GM18861 (cell line): Measurements from ENCODE around the gene SERTAD1.

ENCODE experiments used
- ATAC-seq: cut with Tn5 transposase; IDR thresholded peaks from one replicate; pipeline ENCODE4 v1.9.1; 2021; ENCODE audit not compliant: unreplicated experiment

SERTAD1 gene

DNA sequence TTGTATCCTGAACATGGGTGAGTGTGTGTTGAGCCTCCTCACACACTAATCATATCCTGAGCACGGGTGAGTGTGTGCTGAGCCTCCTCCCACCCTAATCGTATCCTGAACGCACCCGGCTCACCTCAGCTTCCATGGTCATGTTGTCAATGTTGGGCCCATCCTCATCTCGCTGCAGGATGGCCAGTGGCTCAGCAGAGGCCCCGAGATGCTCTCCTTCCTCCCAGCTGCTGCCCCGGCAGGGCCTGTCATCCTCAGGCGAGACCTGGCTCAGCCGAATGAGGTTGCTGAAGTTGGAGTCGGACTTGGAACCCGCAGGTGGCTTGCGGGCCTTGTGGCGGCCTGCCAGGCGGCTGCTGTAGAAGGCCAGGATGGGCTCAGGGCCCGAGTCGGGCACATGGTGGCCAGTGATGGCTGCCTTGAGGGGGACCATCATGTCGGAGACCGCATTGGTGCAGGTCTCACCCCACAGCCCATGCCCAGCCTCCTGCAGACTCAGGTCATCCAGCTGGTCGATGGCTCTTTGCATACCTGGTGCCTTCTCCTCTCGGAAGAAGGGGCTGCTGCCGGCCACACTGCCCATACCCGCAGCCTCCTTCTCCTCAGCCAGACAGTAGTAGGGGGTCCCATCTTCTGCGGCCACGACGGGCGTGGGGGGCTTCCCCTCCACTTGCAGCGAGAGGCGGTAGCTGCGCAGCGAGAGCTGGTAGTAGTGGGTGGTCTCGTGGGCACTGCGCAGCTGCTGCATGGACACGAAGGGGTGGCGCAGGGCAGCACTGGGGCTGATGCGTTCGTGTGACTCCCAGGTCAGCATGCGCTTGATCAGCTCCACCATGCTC, 45.4 kb downstream of the SERTAD1 start:
- no peak for ATAC-seq

DNA sequence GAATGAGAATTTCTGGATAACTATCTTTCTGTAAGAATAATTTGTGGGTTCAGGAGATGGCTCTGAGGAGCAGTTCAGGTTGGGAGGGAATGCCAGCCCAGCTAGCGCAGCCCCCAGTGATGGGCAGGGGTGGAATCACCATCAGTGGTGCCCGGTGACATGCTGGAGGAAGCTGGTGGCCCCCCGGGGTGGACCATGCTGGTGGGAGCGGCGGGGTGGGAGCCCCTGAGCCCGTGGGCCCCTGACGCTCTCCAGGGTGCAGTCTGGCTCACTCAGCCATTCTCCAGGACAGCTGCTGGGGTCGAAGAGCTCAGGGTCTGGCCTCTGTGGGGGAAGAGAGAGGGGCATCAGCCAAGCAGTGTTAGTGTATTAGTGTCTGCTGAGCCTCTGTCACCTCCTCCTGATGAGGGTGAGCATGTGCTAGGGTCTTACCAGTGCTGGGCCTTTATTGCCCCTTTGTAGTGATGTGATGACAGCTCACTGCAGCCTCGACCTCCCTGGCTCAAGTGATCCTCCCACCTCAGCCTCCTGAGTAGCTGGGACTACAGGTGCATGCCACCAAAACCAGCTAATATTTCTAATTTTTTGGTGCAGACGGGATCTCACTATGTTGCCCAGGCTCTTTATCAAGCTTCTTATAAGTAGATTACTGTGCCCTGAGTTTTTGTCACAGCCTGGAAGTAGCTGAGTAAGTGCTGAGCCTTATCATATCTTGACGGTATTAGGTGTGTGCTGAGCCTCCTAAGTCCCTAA, 46.2 kb downstream of the SERTAD1 start:
- no peak for ATAC-seq

DNA sequence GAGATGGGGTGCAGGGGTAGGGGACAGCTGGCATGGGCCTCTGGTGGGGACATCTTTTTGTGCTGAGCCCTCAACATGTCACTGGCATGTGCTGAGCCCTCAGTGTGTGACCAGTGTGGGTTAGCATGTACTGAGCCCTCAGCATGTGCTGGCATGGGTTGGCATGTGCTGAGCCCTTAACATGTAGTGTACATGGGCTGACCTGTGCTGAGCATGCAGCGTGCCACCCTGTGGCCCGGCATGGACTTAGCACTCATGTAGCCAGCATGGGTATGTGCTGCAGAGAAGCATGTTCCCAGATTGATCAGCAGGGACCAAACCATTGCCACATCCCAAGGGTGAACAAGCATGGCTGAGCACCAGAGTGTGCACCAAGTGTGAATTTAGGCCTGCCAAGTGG, 47.3 kb downstream of the SERTAD1 start:
- no peak for ATAC-seq

DNA sequence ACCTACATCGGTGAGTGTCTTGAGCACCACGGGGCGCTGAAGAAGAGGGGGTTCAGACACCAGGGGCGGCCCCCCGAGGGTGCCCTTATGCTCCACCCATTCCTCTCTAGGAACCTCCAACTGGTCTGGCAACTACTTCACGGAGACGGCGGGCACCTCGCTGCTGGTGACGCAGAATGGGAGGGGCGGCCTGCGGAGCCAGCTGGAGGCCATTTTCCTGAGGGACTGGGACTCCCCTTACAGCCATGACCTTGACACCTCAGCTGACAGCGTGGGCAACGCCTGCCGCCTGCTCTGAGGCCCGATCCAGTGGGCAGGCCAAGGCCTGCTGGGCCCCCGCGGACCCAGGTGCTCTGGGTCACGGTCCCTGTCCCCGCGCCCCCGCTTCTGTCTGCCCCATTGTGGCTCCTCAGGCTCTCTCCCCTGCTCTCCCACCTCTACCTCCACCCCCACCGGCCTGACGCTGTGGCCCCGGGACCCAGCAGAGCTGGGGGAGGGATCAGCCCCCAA, 47.9 kb downstream of the SERTAD1 start:
- no peak for ATAC-seq

DNA sequence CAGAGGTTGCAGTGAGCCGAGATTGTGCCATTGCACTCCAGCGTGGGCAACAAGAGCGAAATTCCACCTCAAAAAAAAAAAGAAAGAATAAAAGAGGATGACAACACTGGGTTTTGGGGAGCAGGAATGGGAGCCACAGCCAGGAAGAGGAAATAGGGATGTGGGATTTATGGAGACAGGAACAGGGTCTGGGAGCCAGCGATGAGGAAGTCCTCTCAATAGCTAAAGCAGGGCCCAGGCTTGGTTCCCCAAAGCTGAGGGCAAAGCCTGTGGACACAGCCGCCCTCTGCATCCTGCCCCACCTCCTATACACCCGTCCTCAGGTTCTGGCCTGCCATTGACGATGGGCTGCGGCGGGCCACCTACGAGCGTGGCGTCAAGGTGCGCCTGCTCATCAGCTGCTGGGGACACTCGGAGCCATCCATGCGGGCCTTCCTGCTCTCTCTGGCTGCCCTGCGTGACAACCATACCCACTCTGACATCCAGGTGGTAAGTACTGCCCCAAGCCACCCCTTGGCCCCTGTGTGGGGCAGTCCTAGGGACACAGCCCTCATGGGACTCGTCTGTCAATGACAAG, 49.4 kb downstream of the SERTAD1 start:
- no peak for ATAC-seq

DNA sequence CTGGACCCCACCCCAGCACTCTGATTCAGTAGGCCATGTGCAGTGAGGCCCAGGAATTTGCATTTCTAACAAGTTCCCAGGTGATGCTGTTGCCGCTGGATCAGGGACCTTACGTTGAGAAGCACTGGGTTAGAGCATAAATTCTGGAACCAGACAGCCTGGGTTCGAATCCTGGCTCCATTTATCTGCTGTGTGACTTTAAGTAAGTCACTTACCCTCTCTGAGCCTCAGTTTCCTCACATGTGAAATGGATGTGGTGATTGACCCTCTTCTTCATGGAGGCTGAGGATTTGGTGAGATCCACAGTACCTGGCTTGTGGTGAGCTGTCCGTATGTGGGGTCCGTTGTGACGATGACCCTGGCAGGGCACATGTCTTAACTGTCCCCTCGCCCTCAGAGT, 51.7 kb downstream of the SERTAD1 start:
- ATAC-seq, result no peak

DNA sequence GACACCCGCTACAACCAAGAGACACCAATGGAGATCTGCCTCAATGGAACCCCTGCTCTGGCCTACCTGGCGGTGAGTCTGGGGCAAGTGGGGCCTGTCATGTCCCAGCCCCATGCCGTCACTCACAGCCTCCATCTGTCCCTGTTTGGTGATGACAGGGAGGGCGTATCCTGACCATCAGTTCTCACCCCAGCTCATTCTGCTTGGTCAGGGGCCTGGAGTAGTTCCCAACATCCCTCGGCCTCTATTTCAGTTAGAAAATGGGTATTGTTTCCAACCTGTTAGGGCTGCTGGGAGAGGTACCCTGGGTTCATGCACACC, 54.0 kb downstream of the SERTAD1 start:
- ATAC-seq, result no peak
